SHP77 (cell line): ENCODE data around the gene KAT14.
A peak's percentile ranks its signal among the peaks of the same experiment; 100 is the strongest.
"Not testable (repeated sequence)": the region's sequence is repeated elsewhere in the genome, so short reads cannot be mapped to it uniquely, and the experiment has no call there.

Experiments used
- DNase-seq, 2 experiments: peaks; one replicate each; lab custom pipeline; 2025; lab: John Stamatoyannopoulos, UW

KAT14 gene

GRCh38 chr20:18137412-18138265, at the start of gene KAT14, which contains the start of gene PET117:
Gene KAT14, plus strand, starts transcription at chr20:18137863. Its CDS starts 4,798 bp downstream, at chr20:18142661.
Gene PET117, plus strand, starts transcription at chr20:18137863. Its CDS starts 93 bp downstream, at chr20:18137956.
- DNase-seq = peak; percentile 82 to 83

- not testable (repeated sequence) for DNase-seq
Measured at GRCh38 chr20:18088298-18088697, 49.4 kb upstream of the KAT14 start.

GRCh38 chr20:18088841-18089240, 48.8 kb upstream of the KAT14 start:
- not testable (repeated sequence) for DNase-seq

GRCh38 chr20:18090044-18090443, 47.6 kb upstream of the KAT14 start:
- no peak for DNase-seq

- DNase-seq = no peak
Measured at GRCh38 chr20:18090477-18090876, 47.2 kb upstream of the KAT14 start.

- no peak for DNase-seq
Measured at GRCh38 chr20:18091623-18092022, 46.0 kb upstream of the KAT14 start.

GRCh38 chr20:18092890-18093289, 44.8 kb upstream of the KAT14 start:
- DNase-seq = no peak

GRCh38 chr20:18093388-18093787, 44.3 kb upstream of the KAT14 start:
- DNase-seq = no peak

GRCh38 chr20:18094191-18094590, 43.5 kb upstream of the KAT14 start:
- no peak for DNase-seq

- DNase-seq = not testable (repeated sequence)
Measured at GRCh38 chr20:18100569-18100968, 37.1 kb upstream of the KAT14 start.

GRCh38 chr20:18101125-18101810, 36.4 kb upstream of the KAT14 start:
- DNase-seq = no peak

GRCh38 chr20:18103497-18103896, 34.2 kb upstream of the KAT14 start:
- no peak for DNase-seq

- no peak for DNase-seq
Measured at GRCh38 chr20:18108326-18108725, 29.3 kb upstream of the KAT14 start.

GRCh38 chr20:18128574-18128973, 9.1 kb upstream of the KAT14 start:
- not testable (repeated sequence) for DNase-seq

- no peak for DNase-seq
Measured at GRCh38 chr20:18132663-18133062, 5.0 kb upstream of the KAT14 start.

GRCh38 chr20:18133962-18134361, 3.7 kb upstream of the KAT14 start:
- DNase-seq = no peak

GRCh38 chr20:18138266-18138582, 561 bp downstream of the KAT14 start:
- no peak for DNase-seq

- DNase-seq = no peak
Measured at GRCh38 chr20:18138639-18139583, 1.2 kb downstream of the KAT14 start.

GRCh38 chr20:18139832-18140231, 2.2 kb downstream of the KAT14 start:
- DNase-seq = no peak

GRCh38 chr20:18144541-18145099, 7.0 kb downstream of the KAT14 start:
- DNase-seq = no peak

GRCh38 chr20:18154342-18154741, 16.7 kb downstream of the KAT14 start:
- no peak for DNase-seq

- DNase-seq = no peak
Measured at GRCh38 chr20:18156045-18156444, 18.4 kb downstream of the KAT14 start.
